Measurements from ENCODE around the gene PLEKHA3.
"Not testable (repeated sequence)": the region's sequence is repeated elsewhere in the genome, so short reads cannot be mapped to it uniquely, and the experiment has no call there.

The PLEKHA3 gene

DNA sequence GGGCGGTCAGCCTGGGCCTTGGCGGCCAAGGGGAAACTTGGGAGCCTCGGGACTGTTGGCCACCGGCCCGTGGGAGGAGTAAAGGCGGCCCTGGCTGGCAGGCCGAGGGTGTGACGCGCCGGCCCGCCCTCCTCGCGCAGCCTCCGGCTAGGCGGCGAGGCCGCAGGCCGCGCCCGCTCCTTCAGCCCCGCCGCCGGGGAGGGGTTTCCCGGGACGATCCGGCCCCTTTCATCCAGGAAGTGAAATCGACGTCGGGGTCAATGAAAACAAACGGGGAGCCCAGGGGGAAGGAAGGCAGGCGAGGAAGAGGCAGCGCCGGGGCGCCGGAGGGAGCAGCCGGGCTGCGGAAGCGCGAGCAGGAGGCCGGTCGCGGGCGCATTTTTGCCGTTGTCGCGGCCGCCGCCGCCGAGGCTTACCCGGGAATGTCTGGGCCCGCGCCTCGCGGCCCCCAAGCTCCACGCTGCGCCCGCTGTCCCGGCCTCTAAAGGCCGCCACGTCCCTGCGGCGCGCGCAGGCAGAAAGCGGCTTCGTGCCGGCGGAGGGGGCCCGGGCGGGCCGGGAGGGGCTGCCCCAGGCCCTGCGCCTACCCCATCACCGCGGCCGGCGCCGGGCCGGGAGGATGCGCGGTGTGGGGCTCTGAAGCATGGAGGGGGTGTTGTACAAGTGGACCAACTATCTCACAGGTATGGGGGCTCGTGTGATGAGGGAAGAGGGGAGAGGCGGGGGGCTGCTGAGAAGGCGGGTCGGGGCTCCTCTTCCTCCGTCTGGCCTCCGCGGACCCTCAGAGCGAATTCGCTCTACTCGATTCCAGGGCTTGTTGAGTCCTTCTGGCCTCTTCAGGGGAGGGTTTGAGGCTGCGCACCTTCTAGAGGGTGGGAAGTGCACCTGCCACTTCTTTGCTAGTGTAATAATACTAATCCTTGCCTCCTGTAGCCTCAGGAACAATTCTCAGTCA lies at the start of gene PLEKHA3:
TSS of gene PLEKHA3 (plus strand) at position 231 of the 955 bp plus-strand sequence. CDS start at position 644, 413 bp downstream.
- peak; percentile 71 for DNase-seq (ENCODE audit: low read depth)

DNA sequence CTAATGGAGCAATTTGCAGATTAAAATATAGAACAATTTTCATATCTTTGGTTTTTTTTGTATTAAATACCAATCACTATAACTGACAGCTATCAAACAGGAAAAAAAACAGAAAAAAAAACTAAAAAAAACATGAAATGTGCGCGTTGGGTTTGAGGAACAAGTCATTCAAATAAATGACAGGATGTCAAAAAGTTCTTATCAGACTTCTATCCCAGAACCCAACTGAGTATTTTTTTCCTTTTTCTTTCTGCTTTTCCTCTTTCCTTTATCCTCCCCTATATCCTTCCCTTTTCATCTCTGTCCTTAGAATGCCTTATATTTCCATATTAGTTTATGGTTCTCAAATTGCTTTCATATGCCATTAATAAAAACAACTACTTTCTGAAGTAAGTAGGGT lies 43.6 kb upstream of the PLEKHA3 start:
- DNase-seq (ENCODE audit: low read depth): no peak

DNA sequence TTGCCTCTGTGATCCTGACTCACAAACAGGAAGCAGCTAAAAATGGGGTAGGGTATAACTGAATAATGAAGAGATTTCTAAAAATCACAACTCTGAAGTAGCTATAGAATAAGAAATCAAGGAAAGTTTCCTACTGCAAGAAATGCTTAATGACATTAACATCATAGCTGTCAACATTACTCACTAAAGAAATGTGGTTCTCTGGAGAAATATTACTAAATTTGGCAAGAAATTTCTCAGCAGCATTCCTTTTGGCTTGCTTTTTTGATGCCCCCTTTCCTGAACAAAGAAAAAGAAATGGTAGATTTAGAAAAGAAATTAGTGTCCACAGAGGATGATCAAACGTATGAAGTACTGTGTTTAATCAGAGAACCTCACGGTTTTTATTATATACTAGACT lies 38.8 kb upstream of the PLEKHA3 start:
- DNase-seq (ENCODE audit: low read depth): no peak

DNA sequence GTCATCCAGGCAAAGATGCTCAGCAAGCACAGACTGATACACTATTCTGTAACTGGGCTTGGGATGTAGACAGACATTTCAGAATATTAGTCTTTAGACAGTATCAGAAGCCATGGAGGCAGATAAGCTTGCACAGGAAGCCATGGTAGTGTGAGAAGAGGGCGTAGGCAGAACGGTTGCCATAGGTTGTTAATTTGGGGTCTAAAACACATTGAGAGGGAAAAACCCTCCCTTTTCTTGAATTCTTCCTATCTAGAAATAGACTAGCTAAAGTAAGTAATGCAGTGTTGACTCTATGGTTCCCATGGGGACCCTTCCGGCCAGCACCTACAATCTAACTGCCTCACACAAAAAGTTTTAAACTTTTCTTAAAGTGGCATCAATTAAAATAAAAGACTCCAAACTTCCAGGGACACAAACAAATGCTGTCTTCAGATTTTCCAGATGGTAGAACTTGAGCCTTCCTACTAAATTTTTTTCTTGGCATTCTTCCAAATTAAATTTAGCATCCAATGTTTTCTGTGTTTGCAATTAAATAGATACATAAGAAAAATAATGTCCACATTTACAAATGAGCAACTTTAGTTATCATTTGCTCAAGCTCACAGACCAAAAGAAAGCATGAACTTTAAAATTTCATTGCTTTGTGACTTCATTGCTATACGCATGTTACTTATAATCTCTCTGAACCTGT lies 31.1 kb upstream of the PLEKHA3 start:
- DNase-seq (ENCODE audit: low read depth): no peak

DNA sequence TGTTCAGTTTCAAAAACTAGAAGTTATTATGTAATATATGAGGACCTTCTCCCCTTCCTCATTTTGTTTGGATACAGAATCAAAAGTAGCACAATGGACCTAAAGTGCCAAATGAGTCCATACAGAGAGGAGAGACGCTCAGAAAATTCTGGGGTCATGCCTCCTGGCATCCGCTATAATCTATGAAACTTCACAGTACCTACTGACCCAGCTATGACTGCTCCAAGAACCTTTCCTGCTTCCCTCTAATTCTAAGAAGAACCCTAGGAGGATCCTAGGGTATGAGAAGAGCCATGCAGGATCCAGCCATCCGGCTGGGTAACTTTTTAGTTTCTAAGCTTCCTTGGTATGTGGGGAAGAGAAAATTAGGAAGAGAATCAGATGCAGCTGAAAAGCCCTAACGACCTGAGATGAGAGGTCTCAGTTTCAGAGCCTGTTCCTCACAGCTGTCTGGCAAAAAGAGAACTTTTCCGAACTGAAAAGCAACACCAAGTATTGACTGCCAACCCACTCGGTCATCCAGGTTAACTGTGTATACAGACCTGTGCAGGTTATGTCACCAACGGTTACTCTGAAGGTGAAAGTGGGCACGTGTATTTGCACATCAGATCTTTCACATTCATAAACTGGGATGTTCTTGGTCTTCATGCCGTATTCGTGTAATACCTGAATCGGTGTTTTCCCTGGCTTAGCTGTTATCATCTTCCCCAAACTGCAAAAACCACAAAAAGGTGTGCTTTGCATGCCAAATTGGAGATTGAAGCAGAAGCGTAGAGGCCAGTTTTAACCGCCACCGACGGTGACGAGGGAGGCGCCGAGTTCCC lies 30.3 kb upstream of the PLEKHA3 start:
- DNase-seq (ENCODE audit: low read depth): no peak

DNA sequence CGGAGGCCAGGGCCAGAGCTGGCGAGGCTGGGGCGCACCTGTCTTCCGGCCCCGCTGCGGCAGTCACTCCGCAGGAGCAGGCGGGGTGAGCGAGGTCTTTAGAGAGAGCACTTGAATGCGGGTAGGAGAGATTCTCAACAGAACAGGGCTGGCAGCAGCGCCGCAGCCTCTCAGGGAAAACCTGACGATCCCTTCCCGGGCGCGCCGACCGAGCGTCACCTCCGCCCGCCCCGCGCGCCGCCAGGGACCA lies 29.8 kb upstream of the PLEKHA3 start:
- DNase-seq (ENCODE audit: low read depth): no peak

DNA sequence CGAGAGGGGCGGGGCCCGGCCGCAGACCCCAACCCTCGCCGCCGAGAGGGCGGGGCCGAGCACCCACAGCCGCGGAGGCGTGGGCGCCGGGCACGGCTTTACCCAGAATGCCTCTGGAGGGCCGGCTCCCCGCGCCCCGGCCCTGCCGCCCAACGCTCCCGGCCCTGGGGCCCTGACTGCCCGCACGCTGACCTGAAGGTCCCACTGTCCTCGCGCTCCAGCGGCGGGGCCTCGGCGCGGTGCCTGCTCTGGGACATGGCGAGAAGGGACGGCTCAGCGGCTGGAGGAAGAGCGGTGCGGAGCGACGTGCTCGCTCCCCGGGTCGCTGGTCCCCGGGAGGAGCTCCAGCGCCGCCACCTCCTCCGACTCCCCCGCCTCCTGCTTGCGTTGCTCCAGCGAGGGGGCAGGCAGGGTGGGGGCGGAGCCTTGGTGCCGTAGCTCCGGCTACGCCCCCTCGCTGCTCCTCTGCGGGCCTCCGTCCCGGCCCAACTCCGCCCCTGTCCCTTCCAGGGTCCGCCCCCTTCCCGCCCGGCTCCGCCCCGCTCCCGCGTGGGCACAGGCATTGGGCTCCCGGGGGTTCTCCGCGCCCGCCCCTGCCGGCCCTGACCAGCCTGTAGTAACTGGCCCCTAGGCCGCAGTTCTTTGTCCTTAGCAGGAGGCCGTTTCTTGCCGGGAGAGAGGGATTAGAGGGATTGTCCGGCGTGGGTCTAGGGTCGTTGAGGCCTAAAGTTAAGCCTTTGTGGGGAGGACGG lies 29.3 kb upstream of the PLEKHA3 start, which contains the start of the genes PJVK and PRKRA:
TSS of gene PJVK (plus strand) at position 605 of the 752 bp plus-strand sequence. CDS start 2,032 bp downstream, outside the sequence.
TSS of gene PRKRA (minus strand) at position 402 of the 752 bp plus-strand sequence. CDS start at position 257, 145 bp downstream.
- peak; percentile 94 for DNase-seq (ENCODE audit: low read depth)

DNA sequence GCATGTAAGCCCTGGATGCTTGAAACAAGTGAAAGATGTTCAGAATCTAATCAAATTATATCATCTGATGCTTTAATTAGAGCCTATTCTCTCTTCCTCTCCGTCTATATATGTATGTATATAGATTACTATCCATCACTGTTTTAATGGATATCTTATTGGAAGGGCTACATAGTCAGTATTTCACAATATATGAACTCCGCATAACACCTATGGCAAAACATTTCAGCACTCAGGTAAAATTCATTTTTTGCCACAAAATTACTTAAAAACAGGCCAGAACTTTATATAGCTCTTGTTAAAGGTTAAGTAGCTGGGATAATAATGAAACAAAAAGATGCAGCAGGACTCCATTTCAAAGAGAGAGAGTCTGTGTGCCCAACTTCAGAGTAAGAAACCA lies 27.9 kb upstream of the PLEKHA3 start:
- no peak for DNase-seq (ENCODE audit: low read depth)

DNA sequence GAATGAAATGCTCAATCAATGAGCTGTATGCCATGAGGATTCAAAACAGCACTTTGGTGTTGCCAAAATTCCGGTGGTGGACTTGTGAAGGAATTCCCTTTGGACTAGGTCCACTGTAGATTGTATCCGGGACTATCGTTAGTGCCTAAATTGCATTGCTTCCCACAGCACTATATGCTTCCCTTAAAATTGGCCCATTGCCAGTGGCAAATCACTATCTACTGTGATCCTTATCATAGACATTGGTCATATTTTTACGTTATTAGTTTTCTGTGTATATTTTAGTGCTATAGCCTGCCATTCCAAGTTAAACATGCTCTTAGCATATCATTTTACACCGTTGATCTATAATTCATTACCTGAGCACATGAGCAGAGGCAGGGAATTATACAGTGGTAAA lies 27.4 kb upstream of the PLEKHA3 start:
- no peak for DNase-seq (ENCODE audit: low read depth)

DNA sequence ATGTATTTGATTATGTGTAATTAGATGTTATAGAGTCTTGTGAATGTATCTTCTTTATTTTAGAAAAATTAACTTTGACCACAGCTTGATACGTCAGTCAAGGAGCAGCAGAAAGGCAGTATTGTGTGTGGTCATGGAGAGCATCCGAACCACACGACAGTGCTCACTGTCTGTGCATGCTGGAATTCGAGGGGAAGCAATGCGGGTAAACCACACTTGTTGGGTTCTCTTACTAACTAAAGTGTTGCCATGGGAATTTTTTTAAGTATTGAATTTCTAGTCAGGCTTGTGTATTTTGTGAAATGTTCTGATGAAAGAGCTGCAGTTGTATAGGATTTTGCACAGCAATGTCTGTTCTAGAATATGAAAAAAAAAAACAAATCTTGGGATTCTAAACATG lies 24.3 kb upstream of the PLEKHA3 start:
- no peak for DNase-seq (ENCODE audit: low read depth)

DNA sequence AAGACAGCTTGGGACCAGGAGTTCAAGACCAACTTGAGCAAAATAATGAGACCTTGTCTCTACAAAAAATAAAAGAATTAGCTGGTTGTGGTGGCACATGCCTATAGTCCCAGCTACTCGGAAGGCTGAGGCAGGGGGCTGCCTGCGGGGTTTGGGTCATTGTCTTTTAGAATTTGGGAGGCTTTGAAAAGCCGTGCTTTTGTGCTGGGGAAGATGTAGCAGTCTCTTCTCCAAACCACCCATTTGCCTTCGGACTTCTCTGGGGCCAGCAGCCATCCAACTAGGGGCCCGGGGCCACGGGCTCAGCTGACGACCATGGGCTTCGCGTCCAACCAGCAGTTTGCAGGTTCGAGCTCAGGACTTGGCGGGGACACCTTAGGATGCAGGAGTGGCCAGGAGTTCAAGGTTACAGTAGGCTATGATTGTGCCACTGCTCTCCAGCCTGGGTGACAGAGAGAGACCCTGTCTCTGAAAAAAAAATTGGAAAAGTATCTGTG lies 22.8 kb upstream of the PLEKHA3 start:
- no peak for DNase-seq (ENCODE audit: low read depth)

DNA sequence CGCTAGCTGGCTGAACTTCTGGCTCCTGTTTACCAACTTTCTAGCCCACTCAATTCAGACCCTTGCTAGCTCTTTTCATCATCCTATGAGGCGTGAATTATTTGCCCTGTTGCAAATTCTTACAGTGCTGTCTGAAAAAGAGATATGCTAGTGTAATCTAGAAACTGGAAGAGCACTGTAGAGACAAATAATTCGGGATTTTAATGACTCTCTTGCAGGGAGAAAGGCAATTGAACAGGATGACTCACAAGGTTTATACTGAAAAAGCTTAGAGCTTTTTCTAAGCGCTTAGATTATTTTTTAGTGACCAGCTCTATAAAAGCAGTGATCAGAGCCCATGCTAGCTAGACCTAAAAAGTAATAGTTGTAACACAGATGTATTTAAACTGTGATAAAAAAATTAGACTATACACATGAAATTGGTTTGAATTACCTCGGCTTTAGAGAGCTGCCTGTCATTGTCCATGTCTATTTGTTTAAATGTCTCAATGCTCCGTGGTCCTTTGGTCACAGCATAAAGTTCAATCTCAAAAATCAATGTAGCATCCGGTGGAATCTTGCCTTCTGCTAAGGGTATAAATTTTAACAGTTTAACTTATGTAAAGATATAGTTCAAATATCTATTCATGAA lies 10.9 kb upstream of the PLEKHA3 start:
- no peak for DNase-seq (ENCODE audit: low read depth)

DNA sequence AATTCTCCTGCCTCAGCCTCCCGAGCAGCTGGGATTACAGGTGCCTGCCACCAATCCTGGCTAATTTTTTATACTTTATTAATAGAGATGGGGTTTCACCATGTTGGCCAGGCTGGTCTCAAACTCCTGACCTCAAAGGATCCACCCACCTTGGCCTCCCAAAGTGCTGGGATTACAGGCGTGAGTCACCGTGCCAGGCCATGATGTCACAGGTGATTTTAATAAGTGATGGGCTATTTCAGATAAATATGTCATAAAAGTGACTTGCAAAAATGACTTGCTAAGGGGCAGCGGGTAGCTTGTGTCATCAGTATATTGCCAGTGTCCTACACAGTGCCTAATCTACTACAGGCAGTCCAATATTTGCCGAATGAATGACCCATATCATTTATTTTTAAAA lies 8.9 kb upstream of the PLEKHA3 start:
- DNase-seq (ENCODE audit: low read depth): not testable (repeated sequence)

DNA sequence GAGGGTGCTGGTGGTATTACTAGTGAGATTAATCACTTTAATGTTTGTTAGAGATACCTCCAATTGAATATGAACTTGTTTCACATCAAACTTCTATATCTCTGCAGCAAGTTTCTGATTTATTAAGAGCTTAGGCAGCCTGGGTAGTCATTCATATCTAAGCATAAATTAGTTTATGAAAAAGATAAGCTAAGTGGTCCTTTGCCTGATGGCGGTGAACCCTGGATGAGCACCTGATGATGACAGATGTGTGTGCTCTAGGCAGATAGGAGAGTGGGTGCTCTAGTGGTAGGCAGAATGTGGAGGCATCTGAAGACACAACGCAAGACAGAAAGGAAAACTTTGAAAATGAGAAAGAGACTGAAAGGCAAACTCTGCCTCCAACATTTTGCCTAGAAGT lies 6.9 kb upstream of the PLEKHA3 start:
- DNase-seq (ENCODE audit: low read depth): no peak

DNA sequence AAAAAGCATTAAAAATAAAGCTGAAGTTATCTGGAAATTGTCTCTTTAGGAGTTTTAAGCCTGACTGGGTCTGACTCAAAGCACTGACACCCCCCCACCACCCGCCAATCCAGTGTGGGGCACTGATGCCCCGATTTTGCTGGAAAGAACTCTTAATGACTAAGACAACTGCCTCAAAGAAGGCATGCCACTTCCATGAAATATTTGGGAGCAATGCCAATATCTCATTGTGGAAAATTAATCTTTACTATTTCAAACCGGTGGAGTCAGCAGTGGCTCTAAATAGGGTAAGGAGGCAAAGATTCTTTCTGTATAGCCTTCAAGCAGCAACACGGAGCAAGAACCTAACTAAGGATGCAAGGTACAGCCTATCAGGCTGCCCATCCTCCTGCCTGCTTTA lies 6.3 kb upstream of the PLEKHA3 start:
- DNase-seq (ENCODE audit: low read depth): no peak

DNA sequence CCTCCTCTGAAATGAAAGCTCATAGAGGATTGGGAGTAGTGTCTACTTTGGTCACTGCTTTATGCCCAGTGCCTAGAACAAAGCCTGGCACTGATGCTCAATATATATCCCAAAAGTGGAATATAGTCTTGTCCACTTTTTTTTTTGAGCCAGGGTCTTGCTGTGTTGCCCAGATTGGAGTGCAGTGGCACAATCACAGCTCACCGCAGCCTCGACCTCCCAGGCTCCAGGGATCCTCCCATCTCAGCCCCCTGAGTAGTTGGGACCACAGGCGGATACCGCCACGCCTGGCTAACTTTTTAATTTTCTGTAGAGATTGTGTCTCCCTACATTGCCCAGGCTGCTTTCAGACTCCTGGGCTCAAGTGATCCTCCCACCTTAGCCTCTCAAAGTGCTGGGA lies 5.7 kb upstream of the PLEKHA3 start:
- DNase-seq (ENCODE audit: low read depth): no peak

DNA sequence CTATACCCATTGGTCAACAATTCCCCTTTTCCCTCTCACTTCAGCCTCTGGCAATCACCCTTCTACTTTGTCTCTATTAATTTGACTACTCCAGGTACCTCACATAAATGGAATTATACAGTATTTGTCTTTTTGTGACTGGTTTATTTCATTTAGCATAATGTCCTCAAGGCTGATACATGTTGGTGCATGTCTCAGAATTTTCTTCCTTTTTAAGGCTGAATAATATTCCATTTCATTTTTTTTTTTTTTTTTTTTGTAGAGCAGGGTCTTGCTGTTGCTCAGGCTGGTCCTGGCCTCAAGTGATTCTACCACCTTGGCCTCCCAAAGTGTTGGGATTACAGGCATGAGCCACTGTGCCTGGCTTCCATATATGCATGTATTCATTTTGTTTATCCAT lies 3.8 kb upstream of the PLEKHA3 start:
- no peak for DNase-seq (ENCODE audit: low read depth)

DNA sequence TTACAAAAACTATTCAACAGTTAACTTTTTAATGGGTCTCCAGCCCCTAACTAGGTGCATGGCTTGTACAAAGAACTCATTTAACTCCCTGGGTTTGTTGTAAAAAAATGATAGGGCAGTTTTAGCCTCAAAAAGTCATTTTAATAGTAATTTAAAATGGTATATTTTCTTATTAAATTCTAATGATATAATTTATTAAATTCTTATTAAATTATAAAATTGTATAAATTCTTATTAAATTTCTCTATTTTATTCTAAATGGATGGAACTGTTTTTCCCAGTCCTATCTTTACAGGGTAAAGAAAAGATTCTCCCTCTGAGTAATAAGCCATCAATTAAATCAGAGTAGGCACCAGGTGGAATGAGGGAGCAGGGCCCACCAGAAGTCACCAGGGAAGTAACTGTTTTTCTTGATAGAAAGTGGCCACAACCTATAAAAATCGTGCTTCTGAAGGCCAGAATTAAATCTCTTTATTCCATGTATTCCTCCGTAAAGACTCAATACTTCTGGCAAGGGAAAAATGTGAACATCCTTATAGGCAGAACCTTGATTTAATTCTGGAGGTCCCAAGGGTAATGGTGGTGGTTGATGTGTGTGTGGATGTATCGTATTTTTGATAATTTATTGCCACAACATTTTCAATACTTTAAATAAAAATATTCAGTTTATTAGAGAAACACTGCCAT lies 2.7 kb upstream of the PLEKHA3 start:
- no peak for DNase-seq (ENCODE audit: low read depth)

DNA sequence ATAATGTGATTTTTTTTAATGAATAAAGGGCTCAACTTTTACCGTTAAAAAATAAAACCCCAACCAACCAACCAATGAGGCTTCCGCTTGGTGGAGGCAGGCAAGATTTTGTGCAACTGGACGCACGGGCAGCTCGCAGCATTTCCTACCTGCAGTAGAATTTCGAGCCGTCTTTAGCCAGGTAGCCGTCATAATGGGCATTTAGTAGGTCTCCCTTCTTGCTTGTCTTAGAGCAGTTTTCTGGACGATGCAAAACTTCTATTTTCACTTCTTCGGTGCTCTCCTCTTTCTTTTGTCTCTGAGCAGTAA lies 2.2 kb upstream of the PLEKHA3 start:
- DNase-seq (ENCODE audit: low read depth): no peak

DNA sequence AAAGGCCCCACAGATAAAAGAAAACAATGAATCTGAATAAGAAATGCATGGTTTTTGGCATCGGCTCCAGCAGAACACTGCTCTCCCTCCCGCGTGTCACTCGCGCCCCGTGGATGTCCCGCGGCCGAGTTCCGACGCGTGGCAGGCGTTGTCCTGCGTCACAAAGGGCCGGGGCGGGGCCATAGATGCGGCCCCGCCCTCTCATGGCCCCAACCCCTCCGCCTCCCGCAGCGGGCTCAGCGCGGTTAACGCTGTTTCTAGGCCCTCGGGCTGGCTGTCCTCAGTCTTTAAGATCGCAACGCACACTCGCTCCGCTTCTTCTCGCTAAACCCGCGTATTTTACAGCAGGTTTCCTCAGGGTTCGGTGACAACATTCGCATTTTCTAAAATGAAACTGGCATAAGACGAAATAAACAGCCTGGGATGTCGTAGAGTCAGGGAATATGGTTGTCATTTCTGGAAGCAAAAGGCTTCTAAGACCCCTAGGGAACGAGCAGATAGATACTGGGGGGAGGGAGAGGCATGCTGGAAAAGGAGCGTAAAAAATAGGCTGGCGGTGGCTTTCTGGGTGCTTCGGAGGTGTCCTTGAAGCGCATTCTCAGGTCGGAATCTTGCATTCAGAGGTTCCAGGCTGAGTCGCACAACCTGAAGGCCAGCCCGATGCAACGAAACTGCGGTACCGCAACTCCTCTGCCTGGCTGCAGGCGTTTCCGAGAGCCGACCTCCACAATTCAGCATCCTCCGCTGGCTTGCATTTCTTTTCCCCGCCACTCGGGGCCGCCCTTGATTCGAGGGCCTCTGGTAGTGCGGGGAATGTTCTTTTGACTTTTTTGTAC lies 1.6 kb upstream of the PLEKHA3 start, which contains the start of gene FKBP7:
TSS of gene FKBP7 (minus strand) at position 162 of the 836 bp plus-strand sequence. CDS start at position 61, 101 bp downstream.
- peak; percentile 71 for DNase-seq (ENCODE audit: low read depth)
